K562 (cell line): Measurements from ENCODE around the gene CLTRN. TPM values are rescaled to one million over a fixed set of nuclear protein-coding genes. Genes with fewer than 3 reads are reported as not detected.

Experiments
- polyA plus RNA-seq, 8 experiments: library from polyadenylated mRNA; depleted of rRNA in 4 of 8; stranded (reverse) in 5 of 8; unstranded in 3 of 8; fragments of >200 nt; fragmentation: Nextera tagmentation in 2 of 8; fragmentation: Illumina TruSeq in 1 of 8; extraction: Ambion mirVana in 2 of 8; extraction: Trizol in 1 of 8; gene quantifications; 2 replicates each; pipeline versions ENCODE4 v1.2.1 to v1.2.3, GENCODE V29; 2011 to 2014; ENCODE audit warnings: inconsistent platforms in 1 of 8, missing spikeins in 1 of 8
- total RNA-seq, 7 experiments: library from RNA; depleted of rRNA in 6 of 7; stranded (reverse); fragments of >200 nt in 6 of 7; fragmentation: Illumina TruSeq in 2 of 7; extraction: Trizol in 2 of 7; gene quantifications; 2 replicates each; pipeline versions ENCODE4 v1.2.1 to v1.2.3, GENCODE V29; 2011 to 2021; ENCODE audit warnings: low replicate concordance in 1 of 7

The CLTRN gene
- total and polyA plus RNA-seq, 9 of the 15 experiments (the other 6 are each of a cell fraction or from before 2014, with no cell fraction given), result 0.11 to 0.36 (median 0.18) TPM; not detected in 2

Other genes with a start within 250 kb of the CLTRN start
- gene PIR, start 171.5 kb downstream of the CLTRN start, total RNA-seq (2014; rRNA removed), result 6.9 and 7.5 TPM in 2 replicates
- 10.2 and 11.9 TPM in 2 replicates for gene PIR, start 171.5 kb downstream of the CLTRN start, total RNA-seq (2014; rRNA removed; fragmentation: Illumina TruSeq; extraction: Trizol)
- 9.4 and 10.7 TPM in 2 replicates for gene PIR, start 171.5 kb downstream of the CLTRN start, total RNA-seq (2015; rRNA removed; fragmentation: Illumina TruSeq; extraction: Trizol)
- 8.3 and 9.4 TPM in 2 replicates for gene PIR, start 171.5 kb downstream of the CLTRN start, total RNA-seq (2021)
- gene PIR, start 171.5 kb downstream of the CLTRN start, polyA plus RNA-seq (2011; rRNA removed), result 14.1 and 29.8 TPM in 2 replicates
- gene PIR, start 171.5 kb downstream of the CLTRN start, polyA plus RNA-seq (2014; fragmentation: Illumina TruSeq; extraction: Trizol), result 11.0 and 11.5 TPM in 2 replicates
- 10 to 100 TPM; 25.1 to 27.3 TPM for gene PIR, start 171.5 kb downstream of the CLTRN start, polyA plus RNA-seq (2014; fragmentation: Nextera tagmentation; extraction: Ambion mirVana)
- gene PIR, start 171.5 kb downstream of the CLTRN start, polyA plus RNA-seq (2014; rRNA removed), result 7.7 and 11.4 TPM in 2 replicates
- gene BMX, start 164.0 kb downstream of the CLTRN start, total RNA-seq (2014; rRNA removed), result 0.45 and 0.61 TPM in 2 replicates
- gene BMX, start 164.0 kb downstream of the CLTRN start, total RNA-seq (2014; rRNA removed; fragmentation: Illumina TruSeq; extraction: Trizol), result 2.0 and 2.3 TPM in 2 replicates
- 0.75 and 0.98 TPM in 2 replicates for gene BMX, start 164.0 kb downstream of the CLTRN start, total RNA-seq (2015; rRNA removed; fragmentation: Illumina TruSeq; extraction: Trizol)
- gene BMX, start 164.0 kb downstream of the CLTRN start, total RNA-seq (2021), result 1.3 and 1.4 TPM in 2 replicates
- 1.1 and 3.1 TPM in 2 replicates for gene BMX, start 164.0 kb downstream of the CLTRN start, polyA plus RNA-seq (2011; rRNA removed)
- 0.87 and 1.1 TPM in 2 replicates for gene BMX, start 164.0 kb downstream of the CLTRN start, polyA plus RNA-seq (2014; fragmentation: Illumina TruSeq; extraction: Trizol)
- 1 to 10 TPM; 4.2 TPM for gene BMX, start 164.0 kb downstream of the CLTRN start, polyA plus RNA-seq (2014; fragmentation: Nextera tagmentation; extraction: Ambion mirVana)
- 1.6 and 1.8 TPM in 2 replicates for gene BMX, start 164.0 kb downstream of the CLTRN start, polyA plus RNA-seq (2014; rRNA removed)
- not detected in 2 replicates for gene ACE2, start 63.8 kb downstream of the CLTRN start, total RNA-seq (2014; rRNA removed)
- 0.07 TPM in 1 of 2 replicates, not detected in the other for gene ACE2, start 63.8 kb downstream of the CLTRN start, total RNA-seq (2014; rRNA removed; fragmentation: Illumina TruSeq; extraction: Trizol)
- gene ACE2, start 63.8 kb downstream of the CLTRN start, total RNA-seq (2015; rRNA removed; fragmentation: Illumina TruSeq; extraction: Trizol), result 0.04 TPM in 1 of 2 replicates, not detected in the other
- gene ACE2, start 63.8 kb downstream of the CLTRN start, total RNA-seq (2021), result not detected in 2 replicates
- 0.03 TPM in 1 of 2 replicates, not detected in the other for gene ACE2, start 63.8 kb downstream of the CLTRN start, polyA plus RNA-seq (2011; rRNA removed)
- 0.09 TPM in 1 of 2 replicates, not detected in the other for gene ACE2, start 63.8 kb downstream of the CLTRN start, polyA plus RNA-seq (2014; fragmentation: Illumina TruSeq; extraction: Trizol)
- not detected for gene ACE2, start 63.8 kb downstream of the CLTRN start, polyA plus RNA-seq (2014; fragmentation: Nextera tagmentation; extraction: Ambion mirVana)
- not detected in 2 replicates for gene ACE2, start 63.8 kb downstream of the CLTRN start, polyA plus RNA-seq (2014; rRNA removed)
- 1.6 and 1.9 TPM in 2 replicates for gene CA5B, start 73.5 kb upstream of the CLTRN start, total RNA-seq (2014; rRNA removed)
- gene CA5B, start 73.5 kb upstream of the CLTRN start, total RNA-seq (2014; rRNA removed; fragmentation: Illumina TruSeq; extraction: Trizol), result 2.8 TPM in 2 replicates
- 2.8 and 3.6 TPM in 2 replicates for gene CA5B, start 73.5 kb upstream of the CLTRN start, total RNA-seq (2015; rRNA removed; fragmentation: Illumina TruSeq; extraction: Trizol)
- gene CA5B, start 73.5 kb upstream of the CLTRN start, total RNA-seq (2021), result 3.1 and 3.5 TPM in 2 replicates
- 3.7 and 4.6 TPM in 2 replicates for gene CA5B, start 73.5 kb upstream of the CLTRN start, polyA plus RNA-seq (2011; rRNA removed)
- gene CA5B, start 73.5 kb upstream of the CLTRN start, polyA plus RNA-seq (2014; fragmentation: Illumina TruSeq; extraction: Trizol), result 2.0 and 2.6 TPM in 2 replicates
- 1 to 10 TPM in 1 of 2 experiments, under 1 TPM in 1; 0.55 to 1.1 TPM for gene CA5B, start 73.5 kb upstream of the CLTRN start, polyA plus RNA-seq (2014; fragmentation: Nextera tagmentation; extraction: Ambion mirVana)
- 1.5 and 3.4 TPM in 2 replicates for gene CA5B, start 73.5 kb upstream of the CLTRN start, polyA plus RNA-seq (2014; rRNA removed)
- 5.7 and 8.6 TPM in 2 replicates for gene ZRSR2, start 125.7 kb upstream of the CLTRN start, total RNA-seq (2014; rRNA removed)
- 8.6 and 10.4 TPM in 2 replicates for gene ZRSR2, start 125.7 kb upstream of the CLTRN start, total RNA-seq (2014; rRNA removed; fragmentation: Illumina TruSeq; extraction: Trizol)
- gene ZRSR2, start 125.7 kb upstream of the CLTRN start, total RNA-seq (2015; rRNA removed; fragmentation: Illumina TruSeq; extraction: Trizol), result 10.9 and 11.0 TPM in 2 replicates
- 6.3 and 6.7 TPM in 2 replicates for gene ZRSR2, start 125.7 kb upstream of the CLTRN start, total RNA-seq (2021)
- 10.8 and 11.1 TPM in 2 replicates for gene ZRSR2, start 125.7 kb upstream of the CLTRN start, polyA plus RNA-seq (2011; rRNA removed)
- 16.2 and 19.5 TPM in 2 replicates for gene ZRSR2, start 125.7 kb upstream of the CLTRN start, polyA plus RNA-seq (2014; fragmentation: Illumina TruSeq; extraction: Trizol)
- 1 to 10 TPM; 3.5 to 6.9 TPM for gene ZRSR2, start 125.7 kb upstream of the CLTRN start, polyA plus RNA-seq (2014; fragmentation: Nextera tagmentation; extraction: Ambion mirVana)
- 13.8 and 16.4 TPM in 2 replicates for gene ZRSR2, start 125.7 kb upstream of the CLTRN start, polyA plus RNA-seq (2014; rRNA removed)
- gene AP1S2, start 190.0 kb upstream of the CLTRN start, total RNA-seq (2014; rRNA removed), result 24.7 and 26.0 TPM in 2 replicates
- 39.7 and 44.9 TPM in 2 replicates for gene AP1S2, start 190.0 kb upstream of the CLTRN start, total RNA-seq (2014; rRNA removed; fragmentation: Illumina TruSeq; extraction: Trizol)
- 56.4 and 64.2 TPM in 2 replicates for gene AP1S2, start 190.0 kb upstream of the CLTRN start, total RNA-seq (2015; rRNA removed; fragmentation: Illumina TruSeq; extraction: Trizol)
- gene AP1S2, start 190.0 kb upstream of the CLTRN start, total RNA-seq (2021), result 24.0 and 26.2 TPM in 2 replicates
- 15.3 and 25.8 TPM in 2 replicates for gene AP1S2, start 190.0 kb upstream of the CLTRN start, polyA plus RNA-seq (2011; rRNA removed)
- 25.6 and 37.5 TPM in 2 replicates for gene AP1S2, start 190.0 kb upstream of the CLTRN start, polyA plus RNA-seq (2014; fragmentation: Illumina TruSeq; extraction: Trizol)
- 10 to 100 TPM; 11.1 to 13.7 TPM for gene AP1S2, start 190.0 kb upstream of the CLTRN start, polyA plus RNA-seq (2014; fragmentation: Nextera tagmentation; extraction: Ambion mirVana)
- gene AP1S2, start 190.0 kb upstream of the CLTRN start, polyA plus RNA-seq (2014; rRNA removed), result 24.3 and 37.8 TPM in 2 replicates